K562 (cell line): ENCODE measurements around the gene FCSK. TPM values are rescaled to one million over a fixed set of nuclear protein-coding genes. Genes with fewer than 3 reads are reported as not detected.

Source experiments
- ATAC-seq: fragments of 200-7000 bp; cut with Tn5 transposase; 3 replicates; pipeline ENCODE4 v1.9.1; 2020; ENCODE audit warnings: moderate library complexity
- BruUV-seq: library from RNA; stranded (reverse); fragments of 400-500 nt; replicated peaks from 2 replicates; lab custom pipeline; 2021; lab: Mats Ljungman, UMichigan
- CTCF ChIA-PET: fragments of 300-600 bp; formaldehyde crosslinking; extraction: SDS; loops from one replicate; lab custom pipeline; 2021; ENCODE audit warnings: low intra/inter-chr PET ratio; lab: Yijun Ruan, JAX
- POLR2A ChIA-PET: fragments of 300-600, 350-650 bp; sonication (Branson Sonifier 250); formaldehyde crosslinking; extraction: SDS; loops from one replicate; lab custom pipeline; 2021; ENCODE audit warnings: antibody characterized with exemption, inconsistent platforms; lab: Yijun Ruan, JAX
- DNase-seq, 4 experiments: peaks; one replicate each; pipeline versions ENCODE4 v3.0.0 to v3.0.0-alpha.2; 2011 to 2018; ENCODE audit warnings: low spot score in 3 of 4, mixed read lengths in 3 of 4; ENCODE audit errors: extremely low read depth in 1 of 4
- FAIRE-seq: peaks from 2 replicates; lab custom pipeline; 2011; peaks lifted over from hg19 to GRCh38; lab: Jason Lieb, UNC
- H2AFZ ChIP-seq: 2 replicates; pipeline ENCODE4 v1.6.0; 2011; ENCODE audit warnings: low read depth, low read length, control low read depth, inconsistent platforms
- H3K27ac ChIP-seq: fragments of 200-600 bp; 3 replicates; pipeline ENCODE4 v1.8.0; 2011; ENCODE audit warnings: low read depth, mild to moderate bottlenecking, control low read depth, inconsistent platforms, low read length, moderate library complexity, mixed read lengths; ENCODE audit errors: extremely low read depth
- H3K27me3 ChIP-seq, 2 experiments: fragments of 300-600 bp in 1 of 2; 2 replicates in 1 of 2; 3 replicates in 1 of 2; pipeline versions ENCODE4 v1.6.0 to v1.8.0; 2011; ENCODE audit warnings: inconsistent platforms in 2 of 2, low read length in 2 of 2, mild to moderate bottlenecking in 1 of 2, mixed read lengths in 1 of 2, moderate library complexity in 1 of 2; ENCODE audit not compliant: control insufficient read depth in 2 of 2, insufficient read depth in 2 of 2
- H3K36me3 ChIP-seq: fragments of 300-600 bp; 3 replicates; pipeline ENCODE4 v1.8.0; 2011; ENCODE audit warnings: mild to moderate bottlenecking, low read length, inconsistent platforms; ENCODE audit not compliant: control insufficient read depth, insufficient read depth
- H3K4me1 ChIP-seq, 2 experiments: fragments of 200-600 bp in 1 of 2; replicated peaks in 1 of 2; 2 replicates in 1 of 2; 3 replicates in 1 of 2; pipeline versions ENCODE4 v1.5.1 to v1.8.0; 2011; ENCODE audit warnings: inconsistent platforms in 2 of 2, low read length in 2 of 2, mild to moderate bottlenecking in 1 of 2, mixed read lengths in 1 of 2, moderate library complexity in 1 of 2; ENCODE audit not compliant: control insufficient read depth in 2 of 2, insufficient read depth in 2 of 2
- H3K4me2 ChIP-seq: 2 replicates; pipeline ENCODE4 v1.6.1; 2011; ENCODE audit warnings: low read length, control low read depth, inconsistent platforms, mixed read lengths; ENCODE audit not compliant: insufficient read depth
- H3K4me3 ChIP-seq: fragments of 200-600 bp; sonication (generic), shearing (Covaris generic); 2 replicates; pipeline ENCODE4 v1.5.1; 2016; ENCODE audit warnings: control low read depth, inconsistent platforms
- H3K79me2 ChIP-seq: fragments of 200-600 bp; 3 replicates; pipeline ENCODE4 v1.8.0; 2011; ENCODE audit warnings: low read length, inconsistent platforms; ENCODE audit not compliant: control insufficient read depth, insufficient read depth
- H3K9ac ChIP-seq, 2 experiments: 2 replicates each; pipeline versions ENCODE4 v1.6.0 to v1.6.1; 2011; ENCODE audit warnings: low read depth in 2 of 2, low read length in 2 of 2, control low read depth in 1 of 2, inconsistent platforms in 1 of 2, mild to moderate bottlenecking in 1 of 2, mixed read lengths in 1 of 2; ENCODE audit not compliant: insufficient read depth in 1 of 2
- H3K9me1 ChIP-seq: one replicate; pipeline ENCODE4 v1.6.0; 2011; ENCODE audit warnings: inconsistent platforms, mild to moderate bottlenecking, low read length, moderate library complexity; ENCODE audit not compliant: control insufficient read depth, insufficient read depth
- H3K9me3 ChIP-seq: replicated peaks from 2 replicates; pipeline ENCODE4 v1.5.1; 2011; ENCODE audit warnings: low read depth, low read length, inconsistent platforms; ENCODE audit not compliant: control insufficient read depth, insufficient read depth
- H4K20me1 ChIP-seq: replicated peaks from 2 replicates; pipeline ENCODE4 v1.6.1; 2011; ENCODE audit warnings: low read length, inconsistent platforms, mixed read lengths; ENCODE audit not compliant: control insufficient read depth, insufficient read depth
- CBX8 ChIP-seq: fragments of 200-600 bp; sonication (generic); IDR thresholded peaks from 2 replicates; pipeline ENCODE4 v1.6.1; 2012; ENCODE audit warnings: borderline replicate concordance, mixed run types, low read depth, mild to moderate bottlenecking, moderate library complexity, mixed read lengths, low read length, control low read depth, inconsistent platforms; ENCODE audit not compliant: poor library complexity, severe bottlenecking; ENCODE audit errors: extremely low read depth
- DIDO1 ChIP-seq: fragments of 450-650 bp; IDR thresholded peaks from 2 replicates; pipeline ENCODE4 v1.6.1; 2016; ENCODE audit warnings: low read depth, missing biosample characterization, missing genetic modification characterization
- PTBP1 ChIP-seq: fragments of 200-400 bp; formaldehyde crosslinking; IDR thresholded peaks from 2 replicates; pipeline ENCODE4 v1.6.1; 2017; ENCODE audit warnings: low read depth, low read length
- SREBF2 ChIP-seq: sonication (generic); formaldehyde crosslinking; IDR thresholded peaks from 2 replicates; pipeline ENCODE4 v1.4.0; 2020; ENCODE audit warnings: mild to moderate bottlenecking, missing genetic modification reagents
- STAG1 ChIP-seq: sonication (generic); formaldehyde crosslinking; IDR thresholded peaks from 2 replicates; pipeline ENCODE4 v1.5.0; 2020; ENCODE audit warnings: missing genetic modification reagents, borderline replicate concordance
- UBTF ChIP-seq, 2 experiments: IDR thresholded peaks; 2 replicates each; pipeline ENCODE4 v1.6.1; 2012; ENCODE audit warnings: improper control_type of control experiment in 2 of 2, low read depth in 2 of 2, low read length in 2 of 2, borderline replicate concordance in 1 of 2
- ZBTB12 ChIP-seq: fragments of 250-450 bp; sonication (Bioruptor Pico); IDR thresholded peaks from 2 replicates; pipeline ENCODE4 v1.4.0; 2020
- WGBS: fragments of 100-300 bp; shearing (Covaris generic); methylation state at CpG from one replicate; pipeline ENCODE4 v1.1.6; 2016; ENCODE audit warnings: low coverage, mixed read lengths; ENCODE audit not compliant: insufficient coverage; ENCODE audit errors: missing lambda C conversion rate; 5-methylcytosine and 5-hydroxymethylcytosine counted together
- in situ Hi-C: fragments of 300-500 bp; cut with MboI; formaldehyde crosslinking; loops from 4 replicates; pipeline ENCODE4 v1.15.0; 2018; ENCODE audit warnings: inconsistent platforms, mixed read lengths
- intact Hi-C: fragments of 100-400 bp; cut with micrococcal nuclease; formaldehyde crosslinking; loops from 2 replicates; pipeline ENCODE4 v1.14.2; 2022
- polyA plus RNA-seq, 8 experiments: library from polyadenylated mRNA; depleted of rRNA in 4 of 8; stranded (reverse) in 5 of 8; unstranded in 3 of 8; fragments of >200 nt; fragmentation: Nextera tagmentation in 2 of 8; fragmentation: Illumina TruSeq in 1 of 8; extraction: Ambion mirVana in 2 of 8; extraction: Trizol in 1 of 8; gene quantifications; 2 replicates each; pipeline versions ENCODE4 v1.2.1 to v1.2.3, GENCODE V29; 2011 to 2014; ENCODE audit warnings: inconsistent platforms in 1 of 8, missing spikeins in 1 of 8
- total RNA-seq, 7 experiments: library from RNA; depleted of rRNA in 6 of 7; stranded (reverse); fragments of >200 nt in 6 of 7; fragmentation: Illumina TruSeq in 2 of 7; extraction: Trizol in 2 of 7; gene quantifications; 2 replicates each; pipeline versions ENCODE4 v1.2.1 to v1.2.3, GENCODE V29; 2011 to 2021; ENCODE audit warnings: low replicate concordance in 1 of 7
- TF ChIP-seq, protein P1 (sequence below): sonication (generic); formaldehyde crosslinking; IDR thresholded peaks from 2 replicates; pipeline ENCODE4 v1.8.0; 2022; ENCODE audit warnings: mild to moderate bottlenecking, missing genetic modification reagents
- TF ChIP-seq, protein P2 (sequence below): sonication (generic); formaldehyde crosslinking; IDR thresholded peaks from 2 replicates; pipeline ENCODE4 v1.8.0; 2023; ENCODE audit warnings: mild to moderate bottlenecking, missing genetic modification reagents

The FCSK gene
- total and polyA plus RNA-seq, 9 of the 15 experiments (the other 6 are each of a cell fraction or from before 2014, with no cell fraction given), result 0.92 to 18.6 (median 8.3) TPM

DNA sequence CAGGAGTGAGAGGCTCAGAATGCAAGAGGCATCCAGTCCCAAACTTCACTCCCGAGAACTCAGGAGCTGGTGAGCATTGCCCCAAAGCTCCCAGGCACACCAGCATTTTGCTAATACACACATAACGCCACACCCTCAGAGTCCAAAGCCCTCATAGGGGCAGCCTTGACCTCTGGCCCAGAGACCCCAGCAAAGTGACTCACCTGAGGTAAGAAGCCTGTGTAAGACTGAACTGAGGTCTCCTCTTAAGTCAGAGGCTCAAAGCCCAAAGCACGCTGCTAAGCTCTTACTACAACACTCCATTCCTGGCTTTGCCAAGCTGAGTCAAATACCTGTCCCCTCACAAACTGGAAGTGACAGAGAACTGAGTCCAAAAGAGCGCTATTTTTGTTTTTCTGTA, 31.9 kb upstream of the FCSK start:
- peaks cover 87 to 90% of the 10 kb centered on the region in 2 experiments for H3K4me1 ChIP-seq
- no peaks in the 10 kb centered on the region for H3K9me3 ChIP-seq
- H3K4me3 ChIP-seq, result no peak overlapping the region
- H2AFZ ChIP-seq, result no peak overlapping the region
- in situ Hi-C loops, result no loop called here
- ChIA-PET CTCF (no interaction called here), POLR2A (interaction anchor here (0.7 to 2.2 kb wide), 5 partner anchors 9 to 31 kb away, joined by 3 to 11 read pairs (median 6); partner anchors contain the start of gene FCSK)
- H3K9ac ChIP-seq, result peak overlapping the region; percentile 4 to 76; a peak in 1 of 4 replicates
- DNase-seq (no peak), FAIRE-seq (no peak), ATAC-seq (no peak)
- no TSS peak for BruUV-seq
- no peaks in the 10 kb centered on the region for H3K27me3 ChIP-seq
- intact Hi-C loops, result loop anchor here (5.0 kb wide), 1 partner anchor 35 kb away; no protein-coding TSS in a partner anchor
- H3K79me2 ChIP-seq, result peaks cover 98% of the 10 kb centered on the region
- H3K36me3 ChIP-seq, result peaks cover 80% of the 10 kb centered on the region
- no peak overlapping the region for H3K4me2 ChIP-seq
- 82% methylated on average over 4 of the region's 4 CpGs for WGBS
- peak overlapping the region; percentile 28 for H3K27ac ChIP-seq
- peaks cover 24% of the 10 kb centered on the region for H4K20me1 ChIP-seq
- peaks cover 22% of the 10 kb centered on the region for H3K9me1 ChIP-seq
- TF ChIP-seq CBX8 (no peak), UBTF (IDR thresholded peaks at IDR 0.05; ENCODE audit: borderline replicate concordance in 1 of 2, low read depth in 2 of 2, low read length in 2 of 2) (no peak), SREBF2 (no peak), ZBTB12 (CRISPR knock-in tag) (no peak), STAG1 (CRISPR knock-in tag) (no peak), DIDO1 (tag) (no peak), PTBP1 (no peak)
- TF ChIP-seq, protein P1, sequence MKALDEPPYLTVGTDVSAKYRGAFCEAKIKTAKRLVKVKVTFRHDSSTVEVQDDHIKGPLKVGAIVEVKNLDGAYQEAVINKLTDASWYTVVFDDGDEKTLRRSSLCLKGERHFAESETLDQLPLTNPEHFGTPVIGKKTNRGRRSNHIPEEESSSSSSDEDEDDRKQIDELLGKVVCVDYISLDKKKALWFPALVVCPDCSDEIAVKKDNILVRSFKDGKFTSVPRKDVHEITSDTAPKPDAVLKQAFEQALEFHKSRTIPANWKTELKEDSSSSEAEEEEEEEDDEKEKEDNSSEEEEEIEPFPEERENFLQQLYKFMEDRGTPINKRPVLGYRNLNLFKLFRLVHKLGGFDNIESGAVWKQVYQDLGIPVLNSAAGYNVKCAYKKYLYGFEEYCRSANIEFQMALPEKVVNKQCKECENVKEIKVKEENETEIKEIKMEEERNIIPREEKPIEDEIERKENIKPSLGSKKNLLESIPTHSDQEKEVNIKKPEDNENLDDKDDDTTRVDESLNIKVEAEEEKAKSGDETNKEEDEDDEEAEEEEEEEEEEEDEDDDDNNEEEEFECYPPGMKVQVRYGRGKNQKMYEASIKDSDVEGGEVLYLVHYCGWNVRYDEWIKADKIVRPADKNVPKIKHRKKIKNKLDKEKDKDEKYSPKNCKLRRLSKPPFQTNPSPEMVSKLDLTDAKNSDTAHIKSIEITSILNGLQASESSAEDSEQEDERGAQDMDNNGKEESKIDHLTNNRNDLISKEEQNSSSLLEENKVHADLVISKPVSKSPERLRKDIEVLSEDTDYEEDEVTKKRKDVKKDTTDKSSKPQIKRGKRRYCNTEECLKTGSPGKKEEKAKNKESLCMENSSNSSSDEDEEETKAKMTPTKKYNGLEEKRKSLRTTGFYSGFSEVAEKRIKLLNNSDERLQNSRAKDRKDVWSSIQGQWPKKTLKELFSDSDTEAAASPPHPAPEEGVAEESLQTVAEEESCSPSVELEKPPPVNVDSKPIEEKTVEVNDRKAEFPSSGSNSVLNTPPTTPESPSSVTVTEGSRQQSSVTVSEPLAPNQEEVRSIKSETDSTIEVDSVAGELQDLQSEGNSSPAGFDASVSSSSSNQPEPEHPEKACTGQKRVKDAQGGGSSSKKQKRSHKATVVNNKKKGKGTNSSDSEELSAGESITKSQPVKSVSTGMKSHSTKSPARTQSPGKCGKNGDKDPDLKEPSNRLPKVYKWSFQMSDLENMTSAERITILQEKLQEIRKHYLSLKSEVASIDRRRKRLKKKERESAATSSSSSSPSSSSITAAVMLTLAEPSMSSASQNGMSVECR (CRISPR knock-in tag), result no peak
- TF ChIP-seq, protein P2, sequence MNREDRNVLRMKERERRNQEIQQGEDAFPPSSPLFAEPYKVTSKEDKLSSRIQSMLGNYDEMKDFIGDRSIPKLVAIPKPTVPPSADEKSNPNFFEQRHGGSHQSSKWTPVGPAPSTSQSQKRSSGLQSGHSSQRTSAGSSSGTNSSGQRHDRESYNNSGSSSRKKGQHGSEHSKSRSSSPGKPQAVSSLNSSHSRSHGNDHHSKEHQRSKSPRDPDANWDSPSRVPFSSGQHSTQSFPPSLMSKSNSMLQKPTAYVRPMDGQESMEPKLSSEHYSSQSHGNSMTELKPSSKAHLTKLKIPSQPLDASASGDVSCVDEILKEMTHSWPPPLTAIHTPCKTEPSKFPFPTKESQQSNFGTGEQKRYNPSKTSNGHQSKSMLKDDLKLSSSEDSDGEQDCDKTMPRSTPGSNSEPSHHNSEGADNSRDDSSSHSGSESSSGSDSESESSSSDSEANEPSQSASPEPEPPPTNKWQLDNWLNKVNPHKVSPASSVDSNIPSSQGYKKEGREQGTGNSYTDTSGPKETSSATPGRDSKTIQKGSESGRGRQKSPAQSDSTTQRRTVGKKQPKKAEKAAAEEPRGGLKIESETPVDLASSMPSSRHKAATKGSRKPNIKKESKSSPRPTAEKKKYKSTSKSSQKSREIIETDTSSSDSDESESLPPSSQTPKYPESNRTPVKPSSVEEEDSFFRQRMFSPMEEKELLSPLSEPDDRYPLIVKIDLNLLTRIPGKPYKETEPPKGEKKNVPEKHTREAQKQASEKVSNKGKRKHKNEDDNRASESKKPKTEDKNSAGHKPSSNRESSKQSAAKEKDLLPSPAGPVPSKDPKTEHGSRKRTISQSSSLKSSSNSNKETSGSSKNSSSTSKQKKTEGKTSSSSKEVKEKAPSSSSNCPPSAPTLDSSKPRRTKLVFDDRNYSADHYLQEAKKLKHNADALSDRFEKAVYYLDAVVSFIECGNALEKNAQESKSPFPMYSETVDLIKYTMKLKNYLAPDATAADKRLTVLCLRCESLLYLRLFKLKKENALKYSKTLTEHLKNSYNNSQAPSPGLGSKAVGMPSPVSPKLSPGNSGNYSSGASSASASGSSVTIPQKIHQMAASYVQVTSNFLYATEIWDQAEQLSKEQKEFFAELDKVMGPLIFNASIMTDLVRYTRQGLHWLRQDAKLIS (CRISPR knock-in tag), result no peak
